Lower leg skin (tissue), 3 donors: ENCODE data around the gene FAM210A.

Source experiments
- POLR2A ChIP-seq, 2 donors: fragments of 450-650 bp; IDR thresholded peaks; one replicate each; pipeline ENCODE4 v1.6.1; 2016 to 2017; ENCODE audit warnings: antibody characterized with exemption in 2 of 2, mild to moderate bottlenecking in 1 of 2, moderate library complexity in 1 of 2
- TF ChIP-seq, protein P1 (sequence below), 3 donors: fragments of 450-650 bp; IDR thresholded peaks; one replicate each; pipeline ENCODE4 v1.5.1; 2016; ENCODE audit warnings: antibody characterized with exemption in 3 of 3, mild to moderate bottlenecking in 3 of 3, moderate library complexity in 2 of 3

DNA sequence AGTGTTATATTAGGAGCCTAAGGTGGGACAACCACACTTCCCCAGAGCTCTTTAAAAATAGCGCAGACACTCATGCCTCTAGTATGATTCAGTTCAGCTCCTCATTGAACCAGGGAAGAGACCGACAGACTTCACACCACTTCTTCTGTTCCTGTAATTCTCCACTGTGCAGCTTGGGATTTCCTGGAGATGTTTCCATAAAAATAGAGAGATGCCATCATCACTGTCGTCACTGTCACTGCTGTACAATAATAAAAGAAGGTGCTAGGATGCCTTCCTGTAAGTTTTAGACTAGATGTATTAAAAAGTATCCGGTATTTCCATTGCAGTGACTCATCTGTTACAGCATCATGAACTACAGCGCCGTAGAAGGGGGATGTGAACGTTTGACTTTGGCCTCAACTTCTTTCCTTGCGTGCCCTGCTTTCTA, 110.9 kb downstream of the FAM210A start:
- TF ChIP-seq, protein P1, sequence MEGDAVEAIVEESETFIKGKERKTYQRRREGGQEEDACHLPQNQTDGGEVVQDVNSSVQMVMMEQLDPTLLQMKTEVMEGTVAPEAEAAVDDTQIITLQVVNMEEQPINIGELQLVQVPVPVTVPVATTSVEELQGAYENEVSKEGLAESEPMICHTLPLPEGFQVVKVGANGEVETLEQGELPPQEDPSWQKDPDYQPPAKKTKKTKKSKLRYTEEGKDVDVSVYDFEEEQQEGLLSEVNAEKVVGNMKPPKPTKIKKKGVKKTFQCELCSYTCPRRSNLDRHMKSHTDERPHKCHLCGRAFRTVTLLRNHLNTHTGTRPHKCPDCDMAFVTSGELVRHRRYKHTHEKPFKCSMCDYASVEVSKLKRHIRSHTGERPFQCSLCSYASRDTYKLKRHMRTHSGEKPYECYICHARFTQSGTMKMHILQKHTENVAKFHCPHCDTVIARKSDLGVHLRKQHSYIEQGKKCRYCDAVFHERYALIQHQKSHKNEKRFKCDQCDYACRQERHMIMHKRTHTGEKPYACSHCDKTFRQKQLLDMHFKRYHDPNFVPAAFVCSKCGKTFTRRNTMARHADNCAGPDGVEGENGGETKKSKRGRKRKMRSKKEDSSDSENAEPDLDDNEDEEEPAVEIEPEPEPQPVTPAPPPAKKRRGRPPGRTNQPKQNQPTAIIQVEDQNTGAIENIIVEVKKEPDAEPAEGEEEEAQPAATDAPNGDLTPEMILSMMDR (IDR thresholded peaks at IDR 0.05), result no peak
- TF ChIP-seq POLR2A (IDR thresholded peaks at IDR 0.05), result no peak
